Neural progenitor cell (in vitro differentiated cells): ENCODE results near the gene SNAI1. TPM values are rescaled to one million over a fixed set of nuclear protein-coding genes. Genes with fewer than 3 reads are reported as not detected.

Experiments
- DNase-seq: peaks from one replicate; pipeline ENCODE4 v3.0.0-alpha.2; 2016; ENCODE audit warnings: low spot score
- H2AFZ ChIP-seq: fragments of 200-600 bp; sonication (generic); replicated peaks from 2 replicates; pipeline ENCODE4 v1.6.1; 2016; ENCODE audit warnings: antibody characterized with exemption
- H3F3A ChIP-seq: fragments of 200-600 bp; sonication (generic); 2 replicates; pipeline ENCODE4 v1.6.1; 2016; ENCODE audit warnings: antibody characterized with exemption, low read depth
- H3K27ac ChIP-seq: fragments of 200-600 bp; sonication (generic); 2 replicates; pipeline ENCODE4 v1.5.1; 2016; ENCODE audit warnings: mild to moderate bottlenecking
- H3K27me3 ChIP-seq: fragments of 200-600 bp; sonication (generic); 2 replicates; pipeline ENCODE4 v1.6.1; 2016; ENCODE audit warnings: mild to moderate bottlenecking, moderate library complexity
- H3K36me3 ChIP-seq: fragments of 200-600 bp; sonication (generic); 2 replicates; pipeline ENCODE4 v1.5.1; 2016
- H3K4me1 ChIP-seq: fragments of 200-600 bp; sonication (generic); 2 replicates; pipeline ENCODE4 v1.6.1; 2016; ENCODE audit warnings: mixed run types
- H3K4me2 ChIP-seq: fragments of 200-600 bp; sonication (generic); 2 replicates; pipeline ENCODE4 v1.6.1; 2016
- H3K4me3 ChIP-seq: fragments of 200-600 bp; sonication (generic); 2 replicates; pipeline ENCODE4 v1.5.1; 2016
- H3K79me2 ChIP-seq: fragments of 200-600 bp; sonication (generic); 2 replicates; pipeline ENCODE4 v1.6.1; 2016; ENCODE audit warnings: low read depth
- H3K9ac ChIP-seq: fragments of 200-600 bp; sonication (generic); 2 replicates; pipeline ENCODE4 v1.6.1; 2016
- H3K9me3 ChIP-seq: fragments of 200-600 bp; sonication (generic); 2 replicates; pipeline ENCODE4 v1.5.1; 2016; ENCODE audit warnings: low read depth
- H4K20me1 ChIP-seq: fragments of 200-600 bp; sonication (generic); 2 replicates; pipeline ENCODE4 v1.6.1; 2016; ENCODE audit warnings: low read depth
- H3K27ac Mint-ChIP-seq: 3 replicates; pipeline ENCODE4 v1.8.0; 2021; ENCODE audit warnings: mixed read lengths
- H3K27me3 Mint-ChIP-seq: 2 replicates; pipeline ENCODE4 v1.8.0; 2022; ENCODE audit warnings: low read depth, mild to moderate bottlenecking, inconsistent platforms, moderate library complexity, mixed read lengths; ENCODE audit not compliant: insufficient read depth
- H3K36me3 Mint-ChIP-seq: 3 replicates; pipeline ENCODE4 v1.8.0; 2021; ENCODE audit warnings: mixed read lengths
- H3K4me1 Mint-ChIP-seq: 3 replicates; pipeline ENCODE4 v1.8.0; 2021; ENCODE audit warnings: mixed read lengths
- H3K4me3 Mint-ChIP-seq: 3 replicates; pipeline ENCODE4 v1.8.0; 2021; ENCODE audit warnings: mild to moderate bottlenecking, moderate library complexity, mixed read lengths
- H3K9me3 Mint-ChIP-seq: 3 replicates; pipeline ENCODE4 v1.8.0; 2020; ENCODE audit warnings: mixed read lengths
- EZH2 ChIP-seq: fragments of 200-600 bp; sonication (generic); IDR thresholded peaks from 2 replicates; pipeline ENCODE4 v1.6.1; 2017; ENCODE audit warnings: antibody characterized with exemption, mild to moderate bottlenecking, moderate library complexity
- EZH2phosphoT487 ChIP-seq: fragments of 200-600 bp; sonication (generic); IDR thresholded peaks from 2 replicates; pipeline ENCODE4 v1.6.1; 2017; ENCODE audit warnings: antibody characterized with exemption
- total RNA-seq: library from RNA; depleted of rRNA; stranded (reverse); fragments of >200 nt; gene quantifications from 2 replicates; pipeline ENCODE4 v1.2.3, GENCODE V29; 2015; ENCODE audit warnings: low replicate concordance
- TF ChIP-seq, protein P1 (sequence below): fragments of 200-600 bp; sonication (generic); IDR thresholded peaks from 2 replicates; pipeline ENCODE4 v1.5.1; 2017; ENCODE audit warnings: antibody characterized with exemption, mild to moderate bottlenecking

SNAI1 gene
- total RNA-seq, 1 donor from 2014 or later: 1.1 TPM

DNA sequence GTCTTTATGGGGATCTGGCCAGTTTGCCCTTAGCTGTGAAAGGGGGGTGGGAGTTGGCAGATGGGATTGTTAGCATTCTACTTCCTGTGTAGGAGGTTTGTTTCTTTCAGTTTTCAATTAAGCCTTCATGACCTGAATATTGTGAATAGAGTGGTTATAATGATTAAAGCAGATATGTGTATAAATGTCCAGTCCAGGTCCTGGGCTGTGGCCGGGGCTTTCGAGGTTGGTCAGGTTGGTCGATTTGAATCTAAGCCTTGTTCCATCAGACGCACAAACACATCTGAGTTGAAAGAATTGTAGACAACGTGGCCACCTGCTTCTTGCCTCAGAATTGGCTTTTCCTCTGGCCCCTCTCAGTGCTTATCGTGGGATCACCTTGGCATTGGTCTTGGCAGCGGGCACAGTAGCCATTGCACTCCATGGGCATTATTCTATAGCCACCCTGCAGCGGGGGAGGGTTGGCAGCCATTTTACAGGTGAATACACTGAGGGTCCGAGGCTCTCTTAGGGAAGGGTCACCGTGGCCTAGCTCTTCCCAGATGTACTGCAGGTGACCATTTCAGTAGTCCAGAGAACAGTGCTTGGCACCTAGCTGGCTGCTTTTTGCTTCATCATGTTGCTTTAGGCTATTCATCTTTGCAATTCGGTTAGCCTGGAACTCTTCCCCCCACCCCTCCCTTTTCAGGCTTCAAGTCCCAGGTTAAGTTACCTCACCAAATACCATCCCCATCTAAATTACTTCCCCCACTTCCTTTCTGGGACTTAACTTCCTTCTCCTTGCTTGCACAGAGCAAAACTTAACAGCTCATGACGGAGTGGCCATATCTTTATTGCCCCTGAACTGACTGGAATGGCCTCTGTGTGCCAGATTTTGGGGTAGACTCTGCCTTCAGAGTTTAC is 45.5 kb upstream of the SNAI1 start:
- no peaks in the 10 kb centered on the region for H3K9me3 ChIP-seq
- peak overlapping the region; percentile 80 for H3K4me2 ChIP-seq
- H3K4me1 Mint-ChIP-seq: peaks cover 28% of the 10 kb centered on the region
- TF ChIP-seq EZH2phosphoT487: no peak
- no peak for TF ChIP-seq EZH2
- TF ChIP-seq, protein P1, sequence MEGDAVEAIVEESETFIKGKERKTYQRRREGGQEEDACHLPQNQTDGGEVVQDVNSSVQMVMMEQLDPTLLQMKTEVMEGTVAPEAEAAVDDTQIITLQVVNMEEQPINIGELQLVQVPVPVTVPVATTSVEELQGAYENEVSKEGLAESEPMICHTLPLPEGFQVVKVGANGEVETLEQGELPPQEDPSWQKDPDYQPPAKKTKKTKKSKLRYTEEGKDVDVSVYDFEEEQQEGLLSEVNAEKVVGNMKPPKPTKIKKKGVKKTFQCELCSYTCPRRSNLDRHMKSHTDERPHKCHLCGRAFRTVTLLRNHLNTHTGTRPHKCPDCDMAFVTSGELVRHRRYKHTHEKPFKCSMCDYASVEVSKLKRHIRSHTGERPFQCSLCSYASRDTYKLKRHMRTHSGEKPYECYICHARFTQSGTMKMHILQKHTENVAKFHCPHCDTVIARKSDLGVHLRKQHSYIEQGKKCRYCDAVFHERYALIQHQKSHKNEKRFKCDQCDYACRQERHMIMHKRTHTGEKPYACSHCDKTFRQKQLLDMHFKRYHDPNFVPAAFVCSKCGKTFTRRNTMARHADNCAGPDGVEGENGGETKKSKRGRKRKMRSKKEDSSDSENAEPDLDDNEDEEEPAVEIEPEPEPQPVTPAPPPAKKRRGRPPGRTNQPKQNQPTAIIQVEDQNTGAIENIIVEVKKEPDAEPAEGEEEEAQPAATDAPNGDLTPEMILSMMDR: no peak
- no peak overlapping the region for H2AFZ ChIP-seq
- peaks cover 60% of the 10 kb centered on the region for H3K79me2 ChIP-seq
- no peaks in the 10 kb centered on the region for H3K27me3 ChIP-seq
- peak overlapping the region; percentile 64 for H3K9ac ChIP-seq
- H3K4me1 ChIP-seq: peaks cover 15% of the 10 kb centered on the region
- H3K4me3 Mint-ChIP-seq: peak overlapping the region; percentile 99
- H3K27ac Mint-ChIP-seq: no peak overlapping the region
- no peaks in the 10 kb centered on the region for H3K9me3 Mint-ChIP-seq
- H3K36me3 ChIP-seq: no peaks in the 10 kb centered on the region
- no peak for DNase-seq
- H3K27ac ChIP-seq: no peak overlapping the region
- peaks cover 10% of the 10 kb centered on the region for H3K36me3 Mint-ChIP-seq
- H4K20me1 ChIP-seq: peaks cover 29% of the 10 kb centered on the region
- H3K4me3 ChIP-seq: peak overlapping the region; percentile 92
- H3K27me3 Mint-ChIP-seq: no peaks in the 10 kb centered on the region
- no peaks in the 10 kb centered on the region for H3F3A ChIP-seq

DNA sequence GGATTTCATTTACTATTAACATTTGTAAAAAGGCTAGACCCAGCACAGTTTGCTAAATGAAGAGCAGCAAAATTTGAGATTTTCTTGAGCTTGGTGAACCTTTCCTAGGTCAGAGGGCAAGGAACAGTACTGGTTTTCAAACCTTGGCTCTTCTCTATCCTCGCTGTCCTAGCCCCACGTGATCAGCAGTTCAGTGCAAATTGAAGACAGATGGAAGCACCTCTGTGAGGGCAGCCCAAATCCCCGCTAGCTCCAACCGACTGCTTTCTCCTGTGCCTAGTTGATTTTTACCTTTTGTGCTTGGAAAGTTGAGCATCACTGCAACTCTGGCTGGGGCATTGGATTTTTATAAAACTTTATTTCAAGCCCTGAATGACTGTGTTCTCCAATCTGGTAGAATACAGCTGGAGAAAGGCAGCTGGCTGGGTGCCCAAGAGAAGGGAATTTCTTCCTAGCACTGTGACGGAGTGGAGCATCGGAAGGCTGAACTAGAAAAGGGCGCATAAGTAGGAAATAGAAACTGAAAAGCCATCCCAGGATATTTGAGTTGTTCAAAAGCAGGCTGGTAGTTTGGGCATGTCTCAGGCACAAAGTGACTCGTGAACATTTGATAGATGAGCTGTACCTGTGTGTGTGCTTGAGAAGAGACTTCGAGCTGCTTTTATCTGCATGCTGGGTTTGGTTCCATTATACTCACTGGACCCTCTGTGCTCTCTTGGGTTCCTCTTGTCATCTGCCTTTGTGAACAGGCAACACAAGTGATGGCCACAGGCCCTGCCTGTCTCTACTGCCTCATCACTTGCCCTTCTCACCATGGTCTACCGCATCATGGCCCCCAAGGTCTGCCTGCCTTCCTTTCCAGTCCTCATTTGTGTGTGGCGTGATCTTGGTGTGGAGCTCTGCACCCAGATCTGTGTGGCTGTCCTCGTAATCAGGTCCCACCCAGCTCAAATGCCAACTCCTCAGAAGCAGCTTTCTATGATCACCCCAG is 44.3 kb upstream of the SNAI1 start:
- no peaks in the 10 kb centered on the region for H3K27me3 ChIP-seq
- no peak overlapping the region for H3K27ac ChIP-seq
- H3K36me3 Mint-ChIP-seq: peaks cover 10% of the 10 kb centered on the region
- H3K4me3 Mint-ChIP-seq: peak overlapping the region; percentile 71
- no peak overlapping the region for H3K9ac ChIP-seq
- no peaks in the 10 kb centered on the region for H3K9me3 ChIP-seq
- no peak overlapping the region for H2AFZ ChIP-seq
- no peaks in the 10 kb centered on the region for H3K36me3 ChIP-seq
- H3K9me3 Mint-ChIP-seq: no peaks in the 10 kb centered on the region
- DNase-seq: no peak
- no peak overlapping the region for H3K27ac Mint-ChIP-seq
- peaks cover 34% of the 10 kb centered on the region for H4K20me1 ChIP-seq
- TF ChIP-seq, protein P1: no peak
- TF ChIP-seq EZH2phosphoT487 (no peak), EZH2 (no peak)
- H3K4me1 ChIP-seq: peaks cover 15% of the 10 kb centered on the region
- H3K4me2 ChIP-seq: peak overlapping the region; percentile 80
- H3K79me2 ChIP-seq: peaks cover 71% of the 10 kb centered on the region
- no peaks in the 10 kb centered on the region for H3K27me3 Mint-ChIP-seq
- peaks cover 28% of the 10 kb centered on the region for H3K4me1 Mint-ChIP-seq
- peak overlapping the region; percentile 92 for H3K4me3 ChIP-seq
- H3F3A ChIP-seq: no peaks in the 10 kb centered on the region

DNA sequence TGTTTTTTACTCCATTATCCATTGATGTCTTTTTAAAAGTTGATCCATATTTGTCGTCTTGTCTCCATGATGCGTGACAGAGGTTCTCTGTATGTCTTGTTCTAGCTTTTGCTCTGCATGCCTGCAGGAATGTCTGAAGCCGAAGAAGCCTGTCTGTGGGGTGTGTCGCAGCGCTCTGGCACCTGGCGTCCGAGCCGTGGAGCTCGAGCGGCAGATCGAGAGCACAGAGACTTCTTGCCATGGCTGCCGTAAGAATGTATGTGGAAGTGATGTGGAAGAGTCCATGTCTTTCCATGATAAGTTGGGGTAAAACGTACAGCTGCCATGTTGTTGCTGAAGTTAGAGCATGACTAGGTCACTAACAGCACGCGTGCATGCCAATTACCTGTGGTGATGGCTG is 41.3 kb upstream of the SNAI1 start:
- peaks cover 5% of the 10 kb centered on the region for H3K36me3 ChIP-seq
- H3K27ac Mint-ChIP-seq: peak overlapping the region; percentile 58
- no peak overlapping the region for H3K4me3 ChIP-seq

More for the DNA sequence above, 41.3 kb upstream of the SNAI1 start:
- TF ChIP-seq EZH2 (no peak), EZH2phosphoT487 (no peak)
- TF ChIP-seq, protein P1: no peak
- Mint-ChIP-seq H3K9me3 (no peaks in the 10 kb centered on the region), H3K4me1 (peaks cover 25% of the 10 kb centered on the region), H3K27me3 (no peaks in the 10 kb centered on the region), H3K4me3 (no peak overlapping the region), H3K36me3 (peaks cover 20% of the 10 kb centered on the region)
- Histone ChIP-seq H3K4me2 (no peak overlapping the region), H3K9ac (no peak overlapping the region), H3F3A (no peaks in the 10 kb centered on the region), H3K27ac (no peak overlapping the region), H2AFZ (no peak overlapping the region), H3K9me3 (no peaks in the 10 kb centered on the region), H4K20me1 (peaks cover 34% of the 10 kb centered on the region), H3K27me3 (no peaks in the 10 kb centered on the region), H3K79me2 (peaks cover 77% of the 10 kb centered on the region), H3K4me1 (peaks cover 15% of the 10 kb centered on the region)
- no peak for DNase-seq
